AG09309 (cell line): ENCODE data around the gene LRTM2.

Experiments used
- DNase-seq: peaks from one replicate; pipeline ENCODE4 v3.0.0-alpha.2; 2010; ENCODE audit warnings: low read depth
- H3K4me3 ChIP-seq: 2 replicates; pipeline ENCODE4 v1.5.1; 2011; ENCODE audit warnings: mild to moderate bottlenecking, low read depth, low read length, moderate library complexity; ENCODE audit not compliant: control insufficient read depth
- CTCF ChIP-seq: IDR thresholded peaks from 2 replicates; pipeline ENCODE4 v1.5.1; 2011; ENCODE audit warnings: mild to moderate bottlenecking, low read depth, low read length, inconsistent platforms; ENCODE audit not compliant: insufficient read depth, control insufficient read depth; ENCODE audit errors: missing control alignments

Gene LRTM2

GRCh38 chr12:1852076-1852475 is 31.7 kb downstream of the LRTM2 start:
- no peak for DNase-seq
- no peak overlapping the region for H3K4me3 ChIP-seq

GRCh38 chr12:1853716-1854115 is 33.4 kb downstream of the LRTM2 start:
- DNase-seq, result no peak
- H3K4me3 ChIP-seq, result no peak overlapping the region
- no peak for TF ChIP-seq CTCF

More at GRCh38 chr12:1852076-1852475, 31.7 kb downstream of the LRTM2 start:
- no peak for TF ChIP-seq CTCF

DNA sequence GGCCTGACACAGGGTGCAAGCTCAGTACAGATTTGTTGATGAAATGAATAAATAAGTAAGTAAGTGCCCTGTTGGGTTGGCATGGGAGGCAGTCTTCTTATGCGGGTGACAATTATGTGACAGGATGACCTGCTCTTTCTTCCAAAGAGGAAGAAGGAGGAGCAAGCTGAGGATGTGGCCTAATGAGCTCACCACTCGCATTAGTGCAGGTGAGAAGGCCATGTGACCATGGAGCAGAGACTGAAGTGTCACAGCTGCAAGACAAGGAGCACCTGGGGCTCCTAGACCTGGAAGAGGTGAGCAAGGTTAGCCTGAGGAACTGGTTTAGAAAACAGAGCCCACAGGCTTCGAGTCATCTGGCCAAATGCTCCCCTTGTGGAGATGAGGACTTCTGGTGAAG is 34.9 kb downstream of the LRTM2 start:
- H3K4me3 ChIP-seq, result no peak overlapping the region
- no peak for TF ChIP-seq CTCF
- DNase-seq, result no peak

DNA sequence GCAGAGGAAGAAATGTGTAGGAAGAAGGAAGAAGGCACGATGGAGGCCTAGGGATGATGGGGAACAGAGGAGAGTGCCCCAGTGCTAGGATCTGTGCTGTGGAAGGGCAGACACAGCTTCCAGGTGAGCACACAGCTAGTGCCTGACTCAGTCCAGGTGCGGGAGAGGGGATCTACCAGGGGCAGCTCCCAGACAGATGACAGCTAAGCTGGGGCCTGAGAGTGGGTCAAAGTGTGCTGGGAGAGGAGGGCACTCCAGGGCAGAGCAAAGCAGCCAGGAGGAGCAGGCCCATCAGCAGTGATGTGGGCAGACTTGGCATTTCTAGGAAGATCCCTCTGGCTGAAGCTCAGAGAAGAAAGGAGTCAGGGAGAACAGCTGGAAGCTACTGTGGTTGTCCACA is 36.7 kb downstream of the LRTM2 start:
- H3K4me3 ChIP-seq, result no peak overlapping the region
- DNase-seq, result no peak
- no peak for TF ChIP-seq CTCF

- no peak for DNase-seq
- H3K4me3 ChIP-seq, result no peak overlapping the region
- no peak for TF ChIP-seq CTCF
These were observed 37.5 kb downstream of the LRTM2 start for GRCh38 chr12:1857821-1858220.

DNA sequence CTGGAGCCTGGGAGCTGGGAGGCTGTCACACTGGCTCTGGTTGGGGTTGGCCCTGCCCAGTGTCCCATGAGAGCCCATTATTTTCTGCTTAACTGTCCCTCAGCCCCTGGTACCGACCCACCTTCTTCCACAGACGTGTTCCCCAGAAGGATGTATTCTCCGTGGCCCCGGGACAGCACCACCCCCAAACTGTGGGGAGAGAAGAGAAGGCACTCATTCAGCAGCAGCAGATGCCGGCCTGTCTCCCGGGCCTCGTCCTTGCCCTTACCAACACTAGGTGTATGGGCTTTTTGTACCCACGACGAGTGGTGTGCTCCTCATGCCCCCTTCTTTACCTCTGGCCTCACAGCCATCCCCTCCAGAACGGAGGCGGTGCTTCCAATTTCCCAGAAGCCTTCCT is 38.1 kb downstream of the LRTM2 start:
- DNase-seq, result no peak
- H3K4me3 ChIP-seq, result no peak overlapping the region
- no peak for TF ChIP-seq CTCF

DNA sequence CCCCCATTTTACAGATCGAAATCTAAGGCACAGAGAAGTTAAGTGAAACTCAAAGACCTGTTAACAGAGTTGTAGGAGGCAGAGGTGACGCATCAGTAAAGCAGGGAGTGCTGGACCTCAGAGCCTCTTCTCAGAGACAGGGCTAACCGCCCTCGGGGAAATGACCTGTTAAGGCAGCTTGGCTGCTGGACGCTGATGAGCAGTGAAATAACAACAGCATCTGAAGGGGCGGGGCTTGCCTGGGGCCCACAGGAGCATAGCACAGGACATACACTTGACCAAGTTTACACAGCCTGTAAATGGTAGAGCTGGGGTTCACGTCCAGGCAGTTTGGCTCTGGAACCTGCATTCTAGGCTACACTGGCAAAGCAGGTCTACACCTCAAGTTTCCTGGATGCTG is 39.3 kb downstream of the LRTM2 start:
- TF ChIP-seq CTCF, result no peak
- H3K4me3 ChIP-seq, result no peak overlapping the region
- no peak for DNase-seq
